GM12878 (cell line): Measurements from ENCODE around the gene SSTR1. TPM values are rescaled to one million over a fixed set of nuclear protein-coding genes. Genes with fewer than 3 reads are reported as not detected.

ENCODE experiments used
- ATAC-seq: fragments of 200-7000 bp; cut with Tn5 transposase; 3 replicates; pipeline ENCODE4 v1.9.1; 2020; ENCODE audit warnings: mild to moderate bottlenecking, moderate library complexity
- BruUV-seq: library from RNA; stranded (reverse); fragments of 400-500 nt; replicated peaks from 2 replicates; lab custom pipeline; 2021; lab: Mats Ljungman, UMichigan
- CTCF ChIA-PET: fragments of 300-600 bp; sonication (Branson Sonifier 250); formaldehyde crosslinking; extraction: SDS; loops from one replicate; lab custom pipeline; 2021; ENCODE audit warnings: inconsistent platforms; lab: Yijun Ruan, JAX
- POLR2A ChIA-PET: fragments of 350-600 bp; formaldehyde crosslinking; extraction: SDS; loops from one replicate; lab custom pipeline; 2021; ENCODE audit warnings: inconsistent platforms; lab: Charles Lee
- RAD21 ChIA-PET: fragments of 300-600 bp; sonication (Branson Sonifier 250); formaldehyde crosslinking; loops from one replicate; lab custom pipeline; 2023; ENCODE audit warnings: antibody characterized with exemption; ENCODE audit not compliant: unreplicated experiment; lab: Charles Lee
- SMC1A ChIA-PET: fragments of 300-600 bp; sonication (Branson Sonifier 250); formaldehyde crosslinking; loops from one replicate; lab custom pipeline; 2023; ENCODE audit not compliant: unreplicated experiment, uncharacterized antibody; lab: Charles Lee
- DNase-seq: peaks from one replicate; pipeline ENCODE4 v3.0.0-alpha.2; 2011; ENCODE audit warnings: low read depth, low spot score
- FAIRE-seq: peaks from 3 replicates; lab custom pipeline; 2011; peaks lifted over from hg19 to GRCh38; lab: Jason Lieb, UNC
- H2AFZ ChIP-seq: 2 replicates; pipeline ENCODE4 v1.6.0; 2011; ENCODE audit warnings: low read depth, low read length, control low read depth; ENCODE audit not compliant: control insufficient read depth
- H3K27ac ChIP-seq: 2 replicates; pipeline ENCODE4 v1.5.1; 2011; ENCODE audit warnings: control low read depth; ENCODE audit not compliant: control insufficient read depth, insufficient read depth
- H3K27me3 ChIP-seq, 2 experiments: replicated peaks in 1 of 2; 2 replicates each; pipeline versions ENCODE4 v1.6.0 to v1.6.1; 2011; ENCODE audit warnings: low read length in 1 of 2; ENCODE audit not compliant: control insufficient read depth in 2 of 2, insufficient read depth in 2 of 2
- H3K36me3 ChIP-seq, 2 experiments: 2 replicates each; pipeline ENCODE4 v1.5.1; 2011; ENCODE audit warnings: low read length in 1 of 2; ENCODE audit not compliant: control insufficient read depth in 2 of 2, insufficient read depth in 2 of 2
- H3K4me1 ChIP-seq: 2 replicates; pipeline ENCODE4 v1.6.1; 2011; ENCODE audit warnings: mild to moderate bottlenecking, low read length, moderate library complexity, mixed read lengths; ENCODE audit not compliant: control insufficient read depth, insufficient read depth
- H3K4me2 ChIP-seq: 2 replicates; pipeline ENCODE4 v1.6.0; 2011; ENCODE audit warnings: control low read depth; ENCODE audit not compliant: control insufficient read depth, insufficient read depth
- H3K4me3 ChIP-seq: fragments of 200-600 bp; sonication (generic); 2 replicates; pipeline ENCODE4 v1.5.1; 2016
- H3K79me2 ChIP-seq: 2 replicates; pipeline ENCODE4 v1.6.0; 2011; ENCODE audit warnings: low read length; ENCODE audit not compliant: control insufficient read depth, insufficient read depth
- H3K9ac ChIP-seq: 2 replicates; pipeline ENCODE4 v1.8.0; 2011; ENCODE audit warnings: low read length, control low read depth, mixed read lengths; ENCODE audit not compliant: control insufficient read depth, insufficient read depth
- H3K9me3 ChIP-seq: replicated peaks from 3 replicates; pipeline ENCODE4 v1.5.1; 2011; ENCODE audit warnings: mild to moderate bottlenecking, low read length; ENCODE audit not compliant: control insufficient read depth, insufficient read depth
- H4K20me1 ChIP-seq: 2 replicates; pipeline ENCODE4 v1.6.0; 2011; ENCODE audit not compliant: control insufficient read depth, insufficient read depth
- ATF3 ChIP-seq: IDR thresholded peaks from 2 replicates; pipeline ENCODE4 v1.6.1; 2011; ENCODE audit warnings: low read depth, mild to moderate bottlenecking, low read length, moderate library complexity, borderline replicate concordance; ENCODE audit errors: extremely low read depth
- CHD1 ChIP-seq: IDR thresholded peaks from 2 replicates; pipeline ENCODE4 v1.6.1; 2012; ENCODE audit warnings: low read depth, low read length, improper control_type of control experiment
- EP300 ChIP-seq, 2 experiments: fragments of 150-350 bp in 1 of 2; IDR thresholded peaks; 2 replicates each; pipeline ENCODE4 v1.6.1; 2011 to 2012; ENCODE audit warnings: low read depth in 2 of 2, low read length in 2 of 2, borderline replicate concordance in 1 of 2, improper control_type of control experiment in 1 of 2, inconsistent platforms in 1 of 2; ENCODE audit not compliant: control insufficient read depth in 1 of 2
- MEF2A ChIP-seq: IDR thresholded peaks from 2 replicates; pipeline ENCODE4 v1.6.1; 2011; ENCODE audit warnings: low read depth, mild to moderate bottlenecking, low read length, moderate library complexity; ENCODE audit not compliant: insufficient read depth
- MYC ChIP-seq: IDR thresholded peaks from 2 replicates; pipeline ENCODE4 v1.6.1; 2011; ENCODE audit warnings: mild to moderate bottlenecking, low read length, moderate library complexity, inconsistent platforms; ENCODE audit not compliant: insufficient read depth, insufficient replicate concordance, insufficient read length, severe bottlenecking
- PAX5 ChIP-seq: IDR thresholded peaks from 2 replicates; pipeline ENCODE4 v1.6.1; 2011; ENCODE audit warnings: low read depth, low read length, borderline replicate concordance
- SMAD1 ChIP-seq: fragments of 450-650 bp; IDR thresholded peaks from 2 replicates; pipeline ENCODE4 v1.6.1; 2018; ENCODE audit warnings: mild to moderate bottlenecking, low read depth; ENCODE audit not compliant: partially characterized antibody
- SMC3 ChIP-seq: IDR thresholded peaks from 2 replicates; pipeline ENCODE4 v1.6.1; 2011; ENCODE audit warnings: low read length, improper control_type of control experiment, borderline replicate concordance
- SPI1 ChIP-seq: IDR thresholded peaks from 2 replicates; pipeline ENCODE4 v1.6.1; 2011; ENCODE audit warnings: low read depth, mild to moderate bottlenecking, low read length, moderate library complexity, borderline replicate concordance; ENCODE audit not compliant: insufficient read depth
- TARDBP ChIP-seq: IDR thresholded peaks from 2 replicates; pipeline ENCODE4 v1.6.1; 2016; ENCODE audit warnings: borderline replicate concordance
- ZBED1 ChIP-seq: IDR thresholded peaks from 2 replicates; pipeline ENCODE4 v1.6.1; 2016; ENCODE audit warnings: borderline replicate concordance
- ZZZ3 ChIP-seq: IDR thresholded peaks from 2 replicates; pipeline ENCODE4 v1.6.1; 2011; ENCODE audit warnings: low read depth; ENCODE audit not compliant: control insufficient read depth, insufficient read length
- WGBS: methylation state at CpG from one replicate; pipeline ENCODE4 v1.1.6; 2016; ENCODE audit warnings: low lambda C conversion rate; ENCODE audit not compliant: insufficient replicate concordance, insufficient coverage; ENCODE audit errors: missing lambda C conversion rate; 5-methylcytosine and 5-hydroxymethylcytosine counted together
- in situ Hi-C: fragments of 300-500 bp; cut with MboI; formaldehyde crosslinking; loops from 9 replicates; pipeline ENCODE4 v1.14.3; 2018; ENCODE audit warnings: mixed read lengths
- intact Hi-C: fragments of 100-400 bp; cut with micrococcal nuclease; formaldehyde crosslinking; loops from one replicate; pipeline ENCODE4 v1.14.2; 2022; ENCODE audit not compliant: unreplicated experiment
- polyA plus RNA-seq, 11 experiments: library from polyadenylated mRNA; depleted of rRNA in 4 of 11; unstranded in 6 of 11; stranded (reverse) in 5 of 11; fragments of >200 nt; fragmentation: Nextera tagmentation in 4 of 11; fragmentation: Illumina TruSeq in 1 of 11; extraction: Ambion mirVana in 4 of 11; extraction: Trizol in 1 of 11; gene quantifications; 1 replicate in 1 of 11; 2 replicates in 10 of 11; pipeline versions ENCODE4 v1.2.1 to v1.2.3, GENCODE V29; 2011 to 2016; ENCODE audit warnings: inconsistent platforms in 2 of 11, missing spikeins in 2 of 11, low read depth in 1 of 11
- total RNA-seq, 4 experiments: library from RNA; depleted of rRNA in 3 of 4; stranded (reverse); fragments of >200 nt in 3 of 4; fragmentation: Illumina TruSeq in 1 of 4; extraction: Trizol in 1 of 4; gene quantifications; 2 replicates each; pipeline versions ENCODE4 v1.2.1 to v1.2.3, GENCODE V29; 2013 to 2021
- TF ChIP-seq, protein P1 (sequence below): fragments of 450-650 bp; IDR thresholded peaks from 2 replicates; pipeline ENCODE4 v1.6.1; 2017; ENCODE audit warnings: mild to moderate bottlenecking, moderate library complexity

Gene SSTR1
- total and polyA plus RNA-seq, 10 of the 15 experiments (the other 5 are each of a cell fraction or from before 2014, with no cell fraction given): 0.01 to 0.05 TPM; not detected in 8

DNA sequence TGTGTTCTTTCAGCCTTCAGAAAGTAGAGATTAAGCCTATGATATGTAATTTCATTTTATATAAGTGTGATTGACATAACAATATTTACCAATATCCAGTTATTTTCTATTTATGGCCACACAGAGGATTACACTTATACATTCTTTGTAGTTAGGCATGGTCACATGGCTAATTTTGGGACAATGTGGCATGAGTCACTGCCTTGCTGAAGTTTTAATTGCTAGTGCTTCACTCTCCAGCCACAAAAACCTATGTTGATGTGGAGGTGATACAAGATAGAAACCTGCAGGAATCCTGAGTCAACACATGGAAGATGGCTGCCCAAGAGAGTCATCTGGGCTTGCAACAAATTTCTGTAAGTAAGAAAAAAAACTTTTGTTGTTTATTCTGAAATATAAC lies 31.2 kb downstream of the SSTR1 start:
- no peaks in the 10 kb centered on the region for H3K4me1 ChIP-seq
- DNase-seq (no peak), ATAC-seq (no peak), FAIRE-seq (no peak)
- H4K20me1 ChIP-seq: no peaks in the 10 kb centered on the region
- H3K27ac ChIP-seq: no peak overlapping the region
- no peaks in the 10 kb centered on the region for H3K9me3 ChIP-seq
- intact Hi-C loops (no loop called here), in situ Hi-C loops (no loop called here)
- BruUV-seq: no TSS peak
- SMC1A ChIA-PET: interaction anchor here (1.0 kb wide), 1 partner anchor 10 kb away, joined by 4 read pairs; no protein-coding TSS in a partner anchor
- H3K4me3 ChIP-seq: no peak overlapping the region
- RAD21 ChIA-PET: no interaction called here
- H3K79me2 ChIP-seq: no peaks in the 10 kb centered on the region
- H3K27me3 ChIP-seq: no peaks in the 10 kb centered on the region
- CTCF ChIA-PET: no interaction called here
- no peak overlapping the region for H3K9ac ChIP-seq
- H2AFZ ChIP-seq: no peak overlapping the region
- POLR2A ChIA-PET: no interaction called here
- H3K4me2 ChIP-seq: no peak overlapping the region
- no peak for TF ChIP-seq ZZZ3
- no peak for TF ChIP-seq ZBED1
- TF ChIP-seq CHD1: no peak
- no peak for TF ChIP-seq SPI1
- no peak for TF ChIP-seq TARDBP
- no peaks in the 10 kb centered on the region for H3K36me3 ChIP-seq

DNA sequence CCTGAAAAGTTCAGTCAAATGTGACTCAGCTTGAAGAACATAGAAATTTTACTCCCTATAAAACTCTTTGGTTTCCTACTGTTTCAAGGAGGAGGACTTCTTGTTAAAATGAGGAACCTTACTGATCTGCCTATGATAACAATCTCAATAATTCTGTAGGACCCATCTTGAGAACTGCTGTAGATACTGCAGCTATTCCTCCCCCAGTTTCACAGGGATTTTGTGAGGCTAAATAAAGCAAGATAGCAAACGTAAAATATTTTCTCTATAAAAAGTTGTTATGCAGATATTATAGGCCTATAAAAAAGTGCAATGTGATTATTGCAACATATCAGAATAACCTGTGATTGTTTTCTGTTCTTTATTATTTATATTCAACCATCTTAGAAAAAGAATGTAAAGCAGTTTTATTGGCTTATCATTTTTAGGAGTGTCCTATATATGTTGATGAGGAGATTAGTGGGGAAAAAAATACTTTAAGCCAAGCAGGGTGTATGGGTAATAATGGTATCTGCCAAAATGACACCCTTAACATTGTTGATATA lies 36.1 kb downstream of the SSTR1 start:
- H3K9ac ChIP-seq: no peak overlapping the region
- FAIRE-seq (no peak), ATAC-seq (no peak), DNase-seq (no peak)
- RAD21 ChIA-PET: no interaction called here
- H3K36me3 ChIP-seq: no peaks in the 10 kb centered on the region
- CTCF ChIA-PET: no interaction called here
- H3K79me2 ChIP-seq: no peaks in the 10 kb centered on the region
- WGBS: 10% methylated on average over 1 of the region's 1 CpG
- H2AFZ ChIP-seq: no peak overlapping the region
- in situ Hi-C loops (no loop called here), intact Hi-C loops (no loop called here)
- no peaks in the 10 kb centered on the region for H3K4me1 ChIP-seq
- no peak overlapping the region for H3K4me2 ChIP-seq
- SMC1A ChIA-PET: no interaction called here
- H4K20me1 ChIP-seq: no peaks in the 10 kb centered on the region
- H3K27ac ChIP-seq: no peak overlapping the region
- no peak overlapping the region for H3K4me3 ChIP-seq
- no peaks in the 10 kb centered on the region for H3K27me3 ChIP-seq
- no TSS peak for BruUV-seq
- H3K9me3 ChIP-seq: no peaks in the 10 kb centered on the region
- POLR2A ChIA-PET: no interaction called here
- no peak for TF ChIP-seq MEF2A
- TF ChIP-seq PAX5: no peak
- no peak for TF ChIP-seq MYC
- TF ChIP-seq SMC3: no peak
- TF ChIP-seq EP300 (IDR thresholded peaks at IDR 0.05; ENCODE audit: borderline replicate concordance in 1 of 2, control insufficient read depth in 1 of 2, low read depth in 2 of 2, low read length in 2 of 2): no peak
- TF ChIP-seq ATF3: no peak
- TF ChIP-seq, protein P1, sequence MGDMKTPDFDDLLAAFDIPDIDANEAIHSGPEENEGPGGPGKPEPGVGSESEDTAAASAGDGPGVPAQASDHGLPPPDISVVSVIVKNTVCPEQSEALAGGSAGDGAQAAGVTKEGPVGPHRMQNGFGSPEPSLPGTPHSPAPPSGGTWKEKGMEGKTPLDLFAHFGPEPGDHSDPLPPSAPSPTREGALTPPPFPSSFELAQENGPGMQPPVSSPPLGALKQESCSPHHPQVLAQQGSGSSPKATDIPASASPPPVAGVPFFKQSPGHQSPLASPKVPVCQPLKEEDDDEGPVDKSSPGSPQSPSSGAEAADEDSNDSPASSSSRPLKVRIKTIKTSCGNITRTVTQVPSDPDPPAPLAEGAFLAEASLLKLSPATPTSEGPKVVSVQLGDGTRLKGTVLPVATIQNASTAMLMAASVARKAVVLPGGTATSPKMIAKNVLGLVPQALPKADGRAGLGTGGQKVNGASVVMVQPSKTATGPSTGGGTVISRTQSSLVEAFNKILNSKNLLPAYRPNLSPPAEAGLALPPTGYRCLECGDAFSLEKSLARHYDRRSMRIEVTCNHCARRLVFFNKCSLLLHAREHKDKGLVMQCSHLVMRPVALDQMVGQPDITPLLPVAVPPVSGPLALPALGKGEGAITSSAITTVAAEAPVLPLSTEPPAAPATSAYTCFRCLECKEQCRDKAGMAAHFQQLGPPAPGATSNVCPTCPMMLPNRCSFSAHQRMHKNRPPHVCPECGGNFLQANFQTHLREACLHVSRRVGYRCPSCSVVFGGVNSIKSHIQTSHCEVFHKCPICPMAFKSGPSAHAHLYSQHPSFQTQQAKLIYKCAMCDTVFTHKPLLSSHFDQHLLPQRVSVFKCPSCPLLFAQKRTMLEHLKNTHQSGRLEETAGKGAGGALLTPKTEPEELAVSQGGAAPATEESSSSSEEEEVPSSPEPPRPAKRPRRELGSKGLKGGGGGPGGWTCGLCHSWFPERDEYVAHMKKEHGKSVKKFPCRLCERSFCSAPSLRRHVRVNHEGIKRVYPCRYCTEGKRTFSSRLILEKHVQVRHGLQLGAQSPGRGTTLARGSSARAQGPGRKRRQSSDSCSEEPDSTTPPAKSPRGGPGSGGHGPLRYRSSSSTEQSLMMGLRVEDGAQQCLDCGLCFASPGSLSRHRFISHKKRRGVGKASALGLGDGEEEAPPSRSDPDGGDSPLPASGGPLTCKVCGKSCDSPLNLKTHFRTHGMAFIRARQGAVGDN: no peak
- no peak for TF ChIP-seq SMAD1
